IMR-90 (cell line): Measurements from ENCODE around the gene MPZ. TPM values are rescaled to one million over a fixed set of nuclear protein-coding genes. Genes with fewer than 3 reads are reported as not detected.

ENCODE experiments used
- ATAC-seq: fragments of 200-7000 bp; cut with Tn5 transposase; 2 replicates; pipeline ENCODE4 v1.9.1; 2020; ENCODE audit warnings: low read depth, mild to moderate bottlenecking, moderate library complexity
- BruUV-seq: library from RNA; stranded (reverse); fragments of 400-500 nt; replicated peaks from 2 replicates; lab custom pipeline; 2021; lab: Mats Ljungman, UMichigan
- CTCF ChIA-PET: fragments of 300-600 bp; formaldehyde crosslinking; extraction: SDS; loops from one replicate; lab custom pipeline; 2021; ENCODE audit warnings: antibody characterized with exemption; lab: Yijun Ruan, JAX
- POLR2A ChIA-PET: fragments of 300-600 bp; sonication (Branson Sonifier 250); formaldehyde crosslinking; loops from one replicate; lab custom pipeline; 2022; ENCODE audit warnings: antibody characterized with exemption; ENCODE audit not compliant: unreplicated experiment; lab: Charles Lee
- DNase-seq: peaks from one replicate; pipeline ENCODE4 v3.0.0; 2013
- H2AFZ ChIP-seq: replicated peaks from 2 replicates; pipeline ENCODE3; 2013; ENCODE audit warnings: low read length, mild to moderate bottlenecking; ENCODE audit not compliant: poor library complexity
- H2AK5ac ChIP-seq: 2 replicates; pipeline ENCODE4 v1.6.1; 2013; ENCODE audit warnings: low read depth, low read length, inconsistent platforms
- H2AK9ac ChIP-seq: replicated peaks from 2 replicates; pipeline ENCODE3; 2013; ENCODE audit warnings: mild to moderate bottlenecking, low read depth, low read length, moderate library complexity; ENCODE audit not compliant: poor library complexity
- H2BK120ac ChIP-seq: 2 replicates; pipeline ENCODE4 v1.6.1; 2013; ENCODE audit warnings: low read depth, low read length, inconsistent platforms
- H2BK15ac ChIP-seq: 3 replicates; pipeline ENCODE4 v1.6.1; 2013; ENCODE audit warnings: low read depth, low read length, inconsistent platforms
- H2BK20ac ChIP-seq: 2 replicates; pipeline ENCODE4 v1.6.1; 2013; ENCODE audit warnings: low read depth, mild to moderate bottlenecking, inconsistent platforms, low read length, moderate library complexity
- H2BK5ac ChIP-seq: 2 replicates; pipeline ENCODE4 v1.6.1; 2013; ENCODE audit warnings: mild to moderate bottlenecking, low read depth, low read length, inconsistent platforms; ENCODE audit not compliant: poor library complexity, severe bottlenecking
- H3K14ac ChIP-seq: replicated peaks from 2 replicates; pipeline ENCODE4 v1.6.1; 2013; ENCODE audit warnings: low read depth, low read length, inconsistent platforms
- H3K18ac ChIP-seq: 2 replicates; pipeline ENCODE4 v1.6.1; 2013; ENCODE audit warnings: low read depth, low read length, control low read depth
- H3K23ac ChIP-seq: 2 replicates; pipeline ENCODE4 v1.6.1; 2013; ENCODE audit warnings: low read depth, low read length, inconsistent platforms
- H3K27ac ChIP-seq: 2 replicates; pipeline ENCODE4 v1.5.1; 2013; ENCODE audit warnings: mild to moderate bottlenecking, control low read depth, low read length; ENCODE audit not compliant: insufficient read depth
- H3K27me3 ChIP-seq: 2 replicates; pipeline ENCODE4 v1.6.1; 2013; ENCODE audit warnings: low read length; ENCODE audit not compliant: control insufficient read depth, insufficient read depth
- H3K36me3 ChIP-seq: 2 replicates; pipeline ENCODE4 v1.6.1; 2013; ENCODE audit warnings: low read length, mixed read lengths; ENCODE audit not compliant: control insufficient read depth, insufficient read depth
- H3K4ac ChIP-seq: 2 replicates; pipeline ENCODE4 v1.6.1; 2013; ENCODE audit warnings: low read depth, low read length, inconsistent platforms
- H3K4me1 ChIP-seq: 2 replicates; pipeline ENCODE4 v1.6.1; 2013; ENCODE audit warnings: low read length, mixed read lengths; ENCODE audit not compliant: control insufficient read depth, insufficient read depth
- H3K4me2 ChIP-seq: 2 replicates; pipeline ENCODE4 v1.6.1; 2013; ENCODE audit warnings: low read depth, mild to moderate bottlenecking, control low read depth, low read length, moderate library complexity
- H3K4me3 ChIP-seq: 2 replicates; pipeline ENCODE4 v1.5.1; 2013; ENCODE audit warnings: low read depth, mild to moderate bottlenecking, control low read depth, low read length, moderate library complexity; ENCODE audit not compliant: insufficient read depth
- H3K56ac ChIP-seq: 2 replicates; pipeline ENCODE4 v1.6.1; 2013; ENCODE audit warnings: low read length, inconsistent platforms; ENCODE audit not compliant: insufficient read depth; ENCODE audit errors: extremely low read depth
- H3K79me1 ChIP-seq, 2 experiments: 2 replicates each; pipeline ENCODE4 v1.6.1; 2013; ENCODE audit warnings: low read length in 2 of 2, inconsistent platforms in 1 of 2, low read depth in 1 of 2
- H3K9ac ChIP-seq: 2 replicates; pipeline ENCODE4 v1.6.1; 2013; ENCODE audit warnings: low read depth, low read length, control low read depth
- H3K9me1 ChIP-seq: 2 replicates; pipeline ENCODE4 v1.6.1; 2013; ENCODE audit warnings: low read length, inconsistent platforms; ENCODE audit not compliant: insufficient read depth
- H3K9me3 ChIP-seq: 2 replicates; pipeline ENCODE4 v1.6.1; 2013; ENCODE audit warnings: low read length; ENCODE audit not compliant: control insufficient read depth, insufficient read depth
- H4K20me1 ChIP-seq: 2 replicates; pipeline ENCODE4 v1.6.1; 2013; ENCODE audit warnings: low read length, inconsistent platforms; ENCODE audit not compliant: insufficient read depth
- H4K5ac ChIP-seq: 2 replicates; pipeline ENCODE4 v1.6.1; 2013; ENCODE audit warnings: mild to moderate bottlenecking, low read depth, low read length, control low read depth
- H4K8ac ChIP-seq, 2 experiments: 2 replicates each; pipeline ENCODE4 v1.6.1; 2013; ENCODE audit warnings: low read depth in 2 of 2, low read length in 2 of 2, control low read depth in 1 of 2, inconsistent platforms in 1 of 2
- H4K91ac ChIP-seq: 2 replicates; pipeline ENCODE4 v1.6.1; 2013; ENCODE audit warnings: low read depth, low read length, inconsistent platforms; ENCODE audit not compliant: insufficient read depth
- BHLHE40 ChIP-seq: fragments of 150-350 bp; IDR thresholded peaks from 2 replicates; pipeline ENCODE4 v1.6.1; 2016; ENCODE audit warnings: mild to moderate bottlenecking, low read depth, low read length
- CEBPB ChIP-seq: IDR thresholded peaks from 2 replicates; pipeline ENCODE4 v1.6.1; 2012; ENCODE audit warnings: low read depth, low read length, improper control_type of control experiment
- CHD1 ChIP-seq: IDR thresholded peaks from 2 replicates; pipeline ENCODE4 v1.6.1; 2012; ENCODE audit warnings: low read depth, low read length, improper control_type of control experiment
- FOS ChIP-seq: fragments of 150-350 bp; IDR thresholded peaks from 2 replicates; pipeline ENCODE4 v1.6.1; 2016; ENCODE audit warnings: low read depth, low read length
- MAFK ChIP-seq: IDR thresholded peaks from 2 replicates; pipeline ENCODE4 v1.6.1; 2012; ENCODE audit warnings: low read depth, low read length, improper control_type of control experiment
- MAZ ChIP-seq: IDR thresholded peaks from 2 replicates; pipeline ENCODE4 v1.6.1; 2012; ENCODE audit warnings: low read depth, mild to moderate bottlenecking, low read length, improper control_type of control experiment, moderate library complexity, borderline replicate concordance
- MXI1 ChIP-seq: IDR thresholded peaks from 2 replicates; pipeline ENCODE4 v1.6.1; 2012; ENCODE audit warnings: low read depth, mild to moderate bottlenecking, low read length, moderate library complexity, borderline replicate concordance
- NFE2L2 ChIP-seq: fragments of 150-350 bp; IDR thresholded peaks from 2 replicates; pipeline ENCODE4 v1.6.1; 2016; ENCODE audit warnings: low read depth, mild to moderate bottlenecking, low read length
- POLR2A ChIP-seq: IDR thresholded peaks from 2 replicates; pipeline ENCODE4 v1.6.1; 2012; ENCODE audit warnings: mild to moderate bottlenecking, low read depth, low read length
- RAD21 ChIP-seq: IDR thresholded peaks from 2 replicates; pipeline ENCODE4 v1.6.1; 2012; ENCODE audit warnings: low read length, improper control_type of control experiment
- RCOR1 ChIP-seq: IDR thresholded peaks from 2 replicates; pipeline ENCODE4 v1.6.1; 2012; ENCODE audit warnings: mild to moderate bottlenecking, low read length, improper control_type of control experiment; ENCODE audit not compliant: insufficient replicate concordance
- RFX5 ChIP-seq: IDR thresholded peaks from 2 replicates; pipeline ENCODE4 v1.8.0; 2012; ENCODE audit warnings: low read depth, mild to moderate bottlenecking, low read length, moderate library complexity
- SMC3 ChIP-seq: fragments of 150-350 bp; IDR thresholded peaks from 2 replicates; pipeline ENCODE4 v1.6.1; 2016; ENCODE audit warnings: low read depth, mild to moderate bottlenecking, antibody characterized with exemption, low read length, moderate library complexity
- WGBS, 2 experiments: methylation state at CpG; one replicate each; pipeline versions ENCODE4 v1.1.5 to v1.1.7; 2013; ENCODE audit warnings: missing lambda C conversion rate in 2 of 2; ENCODE audit not compliant: insufficient read length in 1 of 2; ENCODE audit errors: extremely low coverage in 2 of 2; 5-methylcytosine and 5-hydroxymethylcytosine counted together
- dilution Hi-C: fragments of 300-500 bp; cut with HindIII; formaldehyde crosslinking; loops from one replicate; pipeline ENCODE4 v1.14.3; 2018; ENCODE audit warnings: low sequenced_read_pairs; ENCODE audit not compliant: unreplicated experiment
- in situ Hi-C: fragments of 300-500 bp; cut with MboI; formaldehyde crosslinking; loops from 3 replicates; pipeline ENCODE4 v1.14.3; 2019; ENCODE audit warnings: low sequenced_read_pairs, inconsistent platforms, mixed read lengths
- intact Hi-C: fragments of 100-400 bp; cut with micrococcal nuclease; formaldehyde crosslinking; loops from 2 replicates; pipeline ENCODE4 v1.10.0; 2022
- polyA plus RNA-seq, 3 experiments: library from polyadenylated mRNA; depleted of rRNA; stranded (reverse); fragments of >200 nt; gene quantifications; 2 replicates each; pipeline ENCODE4 v1.2.3, GENCODE V29; 2012; ENCODE audit warnings: low replicate concordance in 1 of 3
- total RNA-seq: library from RNA; depleted of rRNA; stranded (reverse); fragments of >200 nt; gene quantifications from 2 replicates; pipeline ENCODE4 v1.2.3, GENCODE V29; 2012
- TF ChIP-seq, protein P1 (sequence below): fragments of 150-350 bp; IDR thresholded peaks from 2 replicates; pipeline ENCODE4 v1.6.1; 2016; ENCODE audit warnings: low read depth, mild to moderate bottlenecking, low read length, moderate library complexity, borderline replicate concordance
- TF ChIP-seq, protein P2 (sequence below): conservative IDR thresholded peaks from 2 replicates; pipeline ENCODE4 v1.5.1; 2012; ENCODE audit warnings: mild to moderate bottlenecking, low read depth, low read length, improper control_type of control experiment
- TF ChIP-seq, protein P3 (sequence below): fragments of 150-350 bp; IDR thresholded peaks from 2 replicates; pipeline ENCODE4 v1.6.1; 2017; ENCODE audit warnings: mild to moderate bottlenecking, antibody characterized with exemption, low read length, low read depth

The MPZ gene
- total and polyA plus RNA-seq, 2 of the 4 experiments (the other 2 are of a cell fraction) = 0.18 to 0.96 TPM

DNA sequence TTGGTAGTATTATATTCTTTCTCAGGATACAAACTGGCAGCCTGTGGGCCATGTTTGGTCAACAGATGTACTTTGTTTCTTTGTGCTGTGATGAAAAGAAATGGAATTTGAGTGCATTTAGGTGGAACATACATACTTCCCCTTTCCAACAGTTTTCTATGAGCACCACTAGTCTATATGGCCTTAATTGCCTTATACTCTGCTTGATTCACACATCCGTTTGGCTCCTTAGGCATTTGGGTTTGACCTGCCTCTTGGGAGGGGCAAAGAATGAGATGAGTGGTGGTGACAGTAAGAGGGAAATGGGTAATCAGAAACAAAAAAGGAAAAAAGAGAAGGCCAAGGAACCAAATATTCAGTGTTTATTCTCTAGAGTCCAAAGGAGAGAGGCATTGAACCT, 40.9 kb upstream of the MPZ start:
- H2AK5ac ChIP-seq = no peak overlapping the region
- DNase-seq = no peak
- H3K36me3 ChIP-seq = peaks cover 3% of the 10 kb centered on the region
- no peak overlapping the region for H2AFZ ChIP-seq
- H4K91ac ChIP-seq = no peak overlapping the region
- H3K79me1 ChIP-seq = 0 out of 4 replicates have a peak, but pooled peaks cover 3 to 4% of the 10 kb centered on the region in 2 experiments
- H2BK5ac ChIP-seq = no peak overlapping the region
- no peak overlapping the region for H2BK120ac ChIP-seq
- H3K27ac ChIP-seq = no peak overlapping the region
- H3K4me1 ChIP-seq = no peaks in the 10 kb centered on the region
- H2AK9ac ChIP-seq = no peak overlapping the region
- no peak overlapping the region for H3K23ac ChIP-seq
- dilution Hi-C loops (no loop called here), intact Hi-C loops (no loop called here), in situ Hi-C loops (no loop called here)
- H4K5ac ChIP-seq = no peak overlapping the region
- no peak overlapping the region for H2BK20ac ChIP-seq
- H3K4ac ChIP-seq = no peak overlapping the region
- TF ChIP-seq, protein P1, sequence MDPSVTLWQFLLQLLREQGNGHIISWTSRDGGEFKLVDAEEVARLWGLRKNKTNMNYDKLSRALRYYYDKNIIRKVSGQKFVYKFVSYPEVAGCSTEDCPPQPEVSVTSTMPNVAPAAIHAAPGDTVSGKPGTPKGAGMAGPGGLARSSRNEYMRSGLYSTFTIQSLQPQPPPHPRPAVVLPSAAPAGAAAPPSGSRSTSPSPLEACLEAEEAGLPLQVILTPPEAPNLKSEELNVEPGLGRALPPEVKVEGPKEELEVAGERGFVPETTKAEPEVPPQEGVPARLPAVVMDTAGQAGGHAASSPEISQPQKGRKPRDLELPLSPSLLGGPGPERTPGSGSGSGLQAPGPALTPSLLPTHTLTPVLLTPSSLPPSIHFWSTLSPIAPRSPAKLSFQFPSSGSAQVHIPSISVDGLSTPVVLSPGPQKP = no peak
- TF ChIP-seq RCOR1 (no peak), POLR2A (no peak), MAZ (no peak), BHLHE40 (no peak), MXI1 (no peak), RFX5 (no peak), SMC3 (no peak), RAD21 (no peak), NFE2L2 (no peak), CHD1 (no peak), MAFK (no peak), CEBPB (no peak), FOS (no peak)
- TF ChIP-seq, protein P2, sequence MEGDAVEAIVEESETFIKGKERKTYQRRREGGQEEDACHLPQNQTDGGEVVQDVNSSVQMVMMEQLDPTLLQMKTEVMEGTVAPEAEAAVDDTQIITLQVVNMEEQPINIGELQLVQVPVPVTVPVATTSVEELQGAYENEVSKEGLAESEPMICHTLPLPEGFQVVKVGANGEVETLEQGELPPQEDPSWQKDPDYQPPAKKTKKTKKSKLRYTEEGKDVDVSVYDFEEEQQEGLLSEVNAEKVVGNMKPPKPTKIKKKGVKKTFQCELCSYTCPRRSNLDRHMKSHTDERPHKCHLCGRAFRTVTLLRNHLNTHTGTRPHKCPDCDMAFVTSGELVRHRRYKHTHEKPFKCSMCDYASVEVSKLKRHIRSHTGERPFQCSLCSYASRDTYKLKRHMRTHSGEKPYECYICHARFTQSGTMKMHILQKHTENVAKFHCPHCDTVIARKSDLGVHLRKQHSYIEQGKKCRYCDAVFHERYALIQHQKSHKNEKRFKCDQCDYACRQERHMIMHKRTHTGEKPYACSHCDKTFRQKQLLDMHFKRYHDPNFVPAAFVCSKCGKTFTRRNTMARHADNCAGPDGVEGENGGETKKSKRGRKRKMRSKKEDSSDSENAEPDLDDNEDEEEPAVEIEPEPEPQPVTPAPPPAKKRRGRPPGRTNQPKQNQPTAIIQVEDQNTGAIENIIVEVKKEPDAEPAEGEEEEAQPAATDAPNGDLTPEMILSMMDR = no peak
- TF ChIP-seq, protein P3, sequence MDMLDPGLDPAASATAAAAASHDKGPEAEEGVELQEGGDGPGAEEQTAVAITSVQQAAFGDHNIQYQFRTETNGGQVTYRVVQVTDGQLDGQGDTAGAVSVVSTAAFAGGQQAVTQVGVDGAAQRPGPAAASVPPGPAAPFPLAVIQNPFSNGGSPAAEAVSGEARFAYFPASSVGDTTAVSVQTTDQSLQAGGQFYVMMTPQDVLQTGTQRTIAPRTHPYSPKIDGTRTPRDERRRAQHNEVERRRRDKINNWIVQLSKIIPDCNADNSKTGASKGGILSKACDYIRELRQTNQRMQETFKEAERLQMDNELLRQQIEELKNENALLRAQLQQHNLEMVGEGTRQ = no peak
- H4K20me1 ChIP-seq = no peaks in the 10 kb centered on the region
- H3K4me2 ChIP-seq = no peak overlapping the region
- no peak overlapping the region for H3K4me3 ChIP-seq
- no peaks in the 10 kb centered on the region for H3K9me3 ChIP-seq
- no peaks in the 10 kb centered on the region for H3K9me1 ChIP-seq
- no peak overlapping the region for H3K56ac ChIP-seq
- H3K14ac ChIP-seq = no peak overlapping the region
- BruUV-seq = no TSS peak
- H3K18ac ChIP-seq = no peak overlapping the region
- WGBS, 2 experiments = no CpG with 5 or more reads among the region's 1 CpG
- H3K27me3 ChIP-seq = no peaks in the 10 kb centered on the region
- H3K9ac ChIP-seq = no peak overlapping the region
- ATAC-seq = no peak
- no peak overlapping the region for H4K8ac ChIP-seq
- H2BK15ac ChIP-seq = no peak overlapping the region
- POLR2A ChIA-PET = no interaction called here
- CTCF ChIA-PET = no interaction called here
